ENCODE measurements around the gene IMMP2L. TPM values are rescaled to one million over a fixed set of nuclear protein-coding genes. Genes with fewer than 3 reads are reported as not detected.

The IMMP2L gene
- total RNA-seq, 4 donors from 2014 or later, result 12.4 to 31.7 (median 22.8) TPM

- TF ChIP-seq CTCF (IDR thresholded peaks at IDR 0.05), result no peak
- no peak for ATAC-seq (ENCODE audit: low FRiP score)
Measured at GRCh38 chr7:111067682-111068081, 494.6 kb downstream of the IMMP2L start.

GRCh38 chr7:111067251-111067650 is 495.0 kb downstream of the IMMP2L start:
- ATAC-seq (ENCODE audit: low FRiP score) (no peak), DNase-seq (ENCODE audit: low spot score) (no peak)
- no peak for TF ChIP-seq CTCF (IDR thresholded peaks at IDR 0.05)

More at GRCh38 chr7:111067682-111068081, 494.6 kb downstream of the IMMP2L start:
- DNase-seq (ENCODE audit: low spot score), result no peak

GRCh38 chr7:111063166-111063565 is 499.1 kb downstream of the IMMP2L start:
- no peak for TF ChIP-seq CTCF (IDR thresholded peaks at IDR 0.05)
- ATAC-seq (ENCODE audit: low FRiP score) (no peak), DNase-seq (ENCODE audit: low spot score) (no peak)

GRCh38 chr7:111059833-111060232 is 502.5 kb downstream of the IMMP2L start:
- TF ChIP-seq CTCF (IDR thresholded peaks at IDR 0.05), result no peak
- ATAC-seq (ENCODE audit: low FRiP score) (no peak), DNase-seq (ENCODE audit: low spot score) (no peak)

GRCh38 chr7:111057066-111057465 is 505.2 kb downstream of the IMMP2L start:
- ATAC-seq (ENCODE audit: low FRiP score) (no peak), DNase-seq (ENCODE audit: low spot score) (no peak)
- no peak for TF ChIP-seq CTCF (IDR thresholded peaks at IDR 0.05)

- ATAC-seq (ENCODE audit: low FRiP score), result no peak
- TF ChIP-seq CTCF (IDR thresholded peaks at IDR 0.05), result no peak
- no peak for DNase-seq (ENCODE audit: low spot score)
Measured at GRCh38 chr7:111056371-111056770, 505.9 kb downstream of the IMMP2L start.

- DNase-seq (ENCODE audit: low spot score), result no peak
- TF ChIP-seq CTCF (IDR thresholded peaks at IDR 0.05), result no peak
- no peak for ATAC-seq (ENCODE audit: low FRiP score)
Measured at GRCh38 chr7:111053035-111053434, 509.3 kb downstream of the IMMP2L start.
